Right ventricle myocardium inferior (tissue), 1 donor: ENCODE measurements around the gene DEFB131A. TPM values are rescaled to one million over a fixed set of nuclear protein-coding genes. Genes with fewer than 3 reads are reported as not detected.
"Not testable (repeated sequence)": the region's sequence is repeated elsewhere in the genome, so short reads cannot be mapped to it uniquely, and the experiment has no call there.

Experiments
- ATAC-seq: fragments of 200-7000 bp; cut with Tn5 transposase; one replicate; pipeline ENCODE4 v1.9.1; 2020; ENCODE audit warnings: mild to moderate bottlenecking, moderate library complexity
- DNase-seq: peaks from one replicate; pipeline ENCODE4 v3.0.0; 2021; ENCODE audit errors: missing footprints
- intact Hi-C: fragments of 100-400 bp; cut with DNase I; formaldehyde crosslinking; loops from one replicate; pipeline ENCODE4 v1.11.0; 2022
- total RNA-seq: library from RNA; stranded (reverse); fragmentation: NEBNext Ultra II Directional; extraction: Animal tissue kit (Norgen Biotek cat#: 25700); gene quantifications from one replicate; pipeline ENCODE4 v1.2.1, GENCODE V29; 2021
- donor health status: DM: no; HTN: yes; CAD: no; lungs with severe emphysema.

DEFB131A gene
- total RNA-seq, 1 donor from 2014 or later, result not detected

- DNase-seq, intact Hi-C loops, ATAC-seq: not testable (repeated sequence)
Measured at GRCh38 chr4:9490496-9490895, 46.3 kb downstream of the DEFB131A start.

DNA sequence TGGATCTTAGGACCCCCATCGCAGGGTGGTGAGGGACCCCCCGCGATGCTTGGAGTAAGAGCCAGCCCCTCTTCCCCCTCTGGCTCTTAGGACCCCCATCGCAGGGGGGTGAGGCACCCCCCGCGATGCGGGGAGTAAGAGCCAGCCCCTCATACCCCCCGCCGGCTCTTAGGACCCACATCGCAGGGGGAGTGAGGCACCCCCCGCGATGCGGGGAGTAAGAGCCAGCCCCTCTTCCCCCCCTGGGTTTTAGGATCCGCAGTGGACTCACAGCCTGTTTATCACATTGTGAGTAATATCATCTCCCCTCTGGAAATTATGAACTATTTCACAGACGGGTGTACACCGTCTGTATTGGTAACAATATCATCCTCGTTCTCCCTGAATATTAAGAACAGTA is 46.8 kb downstream of the DEFB131A start:
- intact Hi-C loops, DNase-seq, ATAC-seq: not testable (repeated sequence)

- intact Hi-C loops, DNase-seq, ATAC-seq: not testable (repeated sequence)
Measured at GRCh38 chr4:9493589-9493988, 49.4 kb downstream of the DEFB131A start.

DNA sequence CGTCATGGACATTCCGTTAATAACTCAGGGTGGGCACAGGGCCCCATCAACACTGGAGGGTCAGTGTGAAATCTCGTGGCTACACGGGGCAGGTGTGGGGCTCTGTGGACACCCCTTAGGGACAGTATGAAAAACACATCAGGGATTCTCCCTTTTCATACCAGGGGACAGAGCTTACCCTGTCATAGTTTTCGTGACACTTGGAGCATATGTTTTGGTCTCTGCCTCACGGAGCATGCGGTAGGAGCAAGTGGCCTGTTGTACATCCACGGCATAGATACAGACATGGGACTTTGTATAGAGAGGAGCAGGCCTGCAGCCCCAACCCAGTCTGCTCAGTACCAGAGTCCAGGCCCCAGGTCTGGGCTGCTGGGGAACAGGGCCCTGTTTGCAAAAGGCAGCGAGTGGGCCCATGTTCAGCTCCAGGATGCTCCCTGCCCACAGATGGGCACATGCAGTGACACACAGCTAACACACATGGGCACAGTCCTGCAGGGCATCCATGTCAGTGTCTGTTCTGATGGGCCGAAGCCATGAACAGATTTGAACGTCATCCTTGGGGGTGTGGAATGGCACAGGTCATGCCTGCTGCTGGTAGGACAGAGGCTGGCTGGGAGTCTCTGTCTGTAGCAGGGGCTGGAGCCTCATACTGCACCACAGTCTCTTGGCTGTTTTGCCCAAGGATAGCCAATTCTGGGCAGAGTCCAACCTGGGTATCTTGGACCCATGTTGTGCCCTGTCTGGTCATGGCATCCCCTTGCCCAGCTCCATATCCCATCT is 50.2 kb downstream of the DEFB131A start:
- intact Hi-C loops, DNase-seq, ATAC-seq: not testable (repeated sequence)

DNA sequence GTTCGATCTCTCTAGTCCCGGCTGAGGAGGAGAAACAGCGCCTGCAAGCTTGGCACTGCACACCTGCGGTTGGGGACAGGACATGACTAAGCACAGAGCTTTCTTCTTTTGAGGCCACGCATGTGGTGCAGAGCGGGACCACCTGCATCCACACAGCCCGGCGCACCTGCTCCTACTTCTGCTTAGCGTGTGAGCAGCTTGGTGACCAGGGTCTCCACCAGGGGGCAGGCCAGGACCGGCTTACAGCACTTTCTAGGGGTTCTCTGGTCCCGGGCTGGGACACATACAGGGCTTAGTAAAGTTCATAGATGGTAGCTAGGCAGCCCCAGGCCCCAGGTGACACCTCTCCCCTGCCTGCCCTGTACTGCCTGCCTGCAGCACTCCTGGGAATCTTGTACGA is 51.2 kb downstream of the DEFB131A start:
- intact Hi-C loops, ATAC-seq, DNase-seq: not testable (repeated sequence)

GRCh38 chr4:9497575-9498467 is 53.6 kb downstream of the DEFB131A start:
- ATAC-seq, intact Hi-C loops: not testable (repeated sequence)

GRCh38 chr4:9498468-9499040 is 54.3 kb downstream of the DEFB131A start:
- intact Hi-C loops, ATAC-seq: not testable (repeated sequence)

More at GRCh38 chr4:9497575-9498467, 53.6 kb downstream of the DEFB131A start:
- DNase-seq, result not testable (repeated sequence)

GRCh38 chr4:9499974-9500487 is 55.8 kb downstream of the DEFB131A start:
- intact Hi-C loops, ATAC-seq, DNase-seq: not testable (repeated sequence)

More at GRCh38 chr4:9498468-9499040, 54.3 kb downstream of the DEFB131A start:
- DNase-seq, result not testable (repeated sequence)

Other genes starting within 250 kb of the DEFB131A start
- not detected for gene USP17L10, start 233.8 kb upstream of the DEFB131A start, total RNA-seq
- gene USP17L11, start 229.0 kb upstream of the DEFB131A start, total RNA-seq, result not detected
- not detected for gene USP17L12, start 224.3 kb upstream of the DEFB131A start, total RNA-seq
- gene USP17L13, start 219.5 kb upstream of the DEFB131A start, total RNA-seq, result not detected
- gene USP17L15, start 210.0 kb upstream of the DEFB131A start, total RNA-seq, result not detected
- not detected for gene USP17L17, start 200.5 kb upstream of the DEFB131A start, total RNA-seq
- not detected for gene USP17L18, start 195.8 kb upstream of the DEFB131A start, total RNA-seq
- not detected for gene USP17L19, start 191.0 kb upstream of the DEFB131A start, total RNA-seq
- not detected for gene USP17L20, start 186.3 kb upstream of the DEFB131A start, total RNA-seq
- gene USP17L21, start 181.5 kb upstream of the DEFB131A start, total RNA-seq, result not detected
- gene USP17L22, start 176.8 kb upstream of the DEFB131A start, total RNA-seq, result not detected
- not detected for gene USP17L24, start 119.2 kb upstream of the DEFB131A start, total RNA-seq
- not detected for gene USP17L25, start 114.5 kb upstream of the DEFB131A start, total RNA-seq
- gene USP17L26, start 109.8 kb upstream of the DEFB131A start, total RNA-seq, result not detected
- not detected for gene USP17L5, start 105.0 kb upstream of the DEFB131A start, total RNA-seq
- gene USP17L27, start 100.3 kb upstream of the DEFB131A start, total RNA-seq, result not detected
- not detected for gene USP17L28, start 95.5 kb upstream of the DEFB131A start, total RNA-seq
- gene USP17L29, start 90.8 kb upstream of the DEFB131A start, total RNA-seq, result not detected
- not detected for gene USP17L30, start 81.3 kb upstream of the DEFB131A start, total RNA-seq